Astrocyte (in vitro differentiated cells and primary cell): Measurements from ENCODE around the gene ATP10B. TPM values are rescaled to one million over a fixed set of nuclear protein-coding genes. Genes with fewer than 3 reads are reported as not detected.

ENCODE experiments used
- DNase-seq: peaks from one replicate; pipeline ENCODE4 v3.0.0-alpha.2; 2010; ENCODE audit warnings: low read depth
- FAIRE-seq: peaks from 2 replicates; lab custom pipeline; 2011; peaks lifted over from hg19 to GRCh38; lab: Jason Lieb, UNC
- H2AFZ ChIP-seq: 2 replicates; pipeline ENCODE4 v1.6.0; 2012; ENCODE audit warnings: low read depth, low read length, inconsistent platforms
- H3K27ac ChIP-seq: 2 replicates; pipeline ENCODE4 v1.5.1; 2011; ENCODE audit warnings: low read depth, low read length, inconsistent platforms
- H3K27me3 ChIP-seq: 2 replicates; pipeline ENCODE4 v1.6.0; 2011; ENCODE audit warnings: low read length, inconsistent platforms; ENCODE audit not compliant: insufficient read depth
- H3K36me3 ChIP-seq: 2 replicates; pipeline ENCODE4 v1.5.1; 2011; ENCODE audit warnings: low read length, inconsistent platforms; ENCODE audit not compliant: insufficient read depth
- H3K4me1 ChIP-seq: 2 replicates; pipeline ENCODE4 v1.5.1; 2011; ENCODE audit warnings: low read length, inconsistent platforms; ENCODE audit not compliant: insufficient read depth
- H3K4me2 ChIP-seq: 2 replicates; pipeline ENCODE4 v1.6.0; 2012; ENCODE audit warnings: low read length, inconsistent platforms
- H3K4me3 ChIP-seq: 2 replicates; pipeline ENCODE4 v1.5.1; 2011; ENCODE audit warnings: low read depth, mild to moderate bottlenecking, low read length, inconsistent platforms; ENCODE audit not compliant: insufficient read depth
- H3K79me2 ChIP-seq: 2 replicates; pipeline ENCODE4 v1.6.0; 2012; ENCODE audit warnings: mild to moderate bottlenecking, low read length, inconsistent platforms; ENCODE audit not compliant: insufficient read depth
- H3K9ac ChIP-seq: 2 replicates; pipeline ENCODE4 v1.6.0; 2012; ENCODE audit warnings: mild to moderate bottlenecking, low read length, inconsistent platforms
- H3K9me3 ChIP-seq: 2 replicates; pipeline ENCODE4 v1.5.1; 2012; ENCODE audit warnings: low read depth, mild to moderate bottlenecking, low read length, inconsistent platforms; ENCODE audit not compliant: insufficient read depth
- H4K20me1 ChIP-seq: 2 replicates; pipeline ENCODE4 v1.6.0; 2012; ENCODE audit warnings: low read length, inconsistent platforms; ENCODE audit not compliant: insufficient read depth
- H3K27ac Mint-ChIP-seq: one replicate; pipeline ENCODE4 v1.8.0; 2021; ENCODE audit warnings: mild to moderate bottlenecking, mixed read lengths; ENCODE audit not compliant: unreplicated experiment
- H3K27me3 Mint-ChIP-seq: one replicate; pipeline ENCODE4 v1.8.0; 2021; ENCODE audit warnings: low read depth, mixed read lengths; ENCODE audit not compliant: unreplicated experiment
- H3K36me3 Mint-ChIP-seq: one replicate; pipeline ENCODE4 v1.8.0; 2021; ENCODE audit warnings: low read depth, mixed read lengths; ENCODE audit not compliant: unreplicated experiment
- H3K4me1 Mint-ChIP-seq: one replicate; pipeline ENCODE4 v1.8.0; 2021; ENCODE audit warnings: low read depth, mixed read lengths; ENCODE audit not compliant: unreplicated experiment
- H3K4me3 Mint-ChIP-seq: one replicate; pipeline ENCODE4 v1.8.0; 2021; ENCODE audit warnings: mild to moderate bottlenecking, moderate library complexity, mixed read lengths; ENCODE audit not compliant: unreplicated experiment
- H3K9me3 Mint-ChIP-seq: one replicate; pipeline ENCODE4 v1.8.0; 2021; ENCODE audit warnings: mild to moderate bottlenecking, mixed read lengths; ENCODE audit not compliant: unreplicated experiment
- CTCF ChIP-seq: IDR thresholded peaks from 2 replicates; pipeline ENCODE4 v1.5.1; 2011; ENCODE audit warnings: low read depth, mild to moderate bottlenecking, inconsistent platforms, low read length, moderate library complexity; ENCODE audit not compliant: insufficient read depth
- EZH2 ChIP-seq: IDR thresholded peaks from 2 replicates; pipeline ENCODE4 v1.6.1; 2012; ENCODE audit warnings: mild to moderate bottlenecking, low read length, inconsistent platforms; ENCODE audit not compliant: insufficient read depth
- total RNA-seq: library from RNA; stranded (reverse); gene quantifications from 2 replicates; pipeline ENCODE4 v1.2.1, GENCODE V29; 2021

Gene ATP10B
- total RNA-seq, 1 donor from 2014 or later, result not detected

GRCh38 chr5:160665460-160665859 is 186.6 kb downstream of the ATP10B start:
- Histone ChIP-seq H3K36me3 (no peaks in the 10 kb centered on the region), H3K9me3 (no peaks in the 10 kb centered on the region), H3K9ac (no peak overlapping the region), H2AFZ (no peak overlapping the region), H3K79me2 (no peaks in the 10 kb centered on the region), H3K27me3 (no peaks in the 10 kb centered on the region), H3K27ac (no peak overlapping the region), H3K4me1 (no peaks in the 10 kb centered on the region), H3K4me3 (no peak overlapping the region), H4K20me1 (no peaks in the 10 kb centered on the region), H3K4me2 (no peak overlapping the region)
- H3K36me3 Mint-ChIP-seq, result no peaks in the 10 kb centered on the region
- no peak overlapping the region for H3K4me3 Mint-ChIP-seq
- no peaks in the 10 kb centered on the region for H3K27me3 Mint-ChIP-seq
- DNase-seq, result no peak
- H3K4me1 Mint-ChIP-seq, result no peaks in the 10 kb centered on the region
- no peak overlapping the region for H3K27ac Mint-ChIP-seq
- TF ChIP-seq EZH2 (no peak), CTCF (no peak)
- no peak for FAIRE-seq
- H3K9me3 Mint-ChIP-seq, result no peaks in the 10 kb centered on the region

GRCh38 chr5:160660132-160660531 is 191.9 kb downstream of the ATP10B start:
- no peak overlapping the region for H3K27ac ChIP-seq
- H3K79me2 ChIP-seq, result no peaks in the 10 kb centered on the region
- no peak overlapping the region for H3K27ac Mint-ChIP-seq
- H3K9me3 Mint-ChIP-seq, result no peaks in the 10 kb centered on the region
- no peaks in the 10 kb centered on the region for H3K36me3 ChIP-seq
- H3K4me2 ChIP-seq, result no peak overlapping the region
- no peaks in the 10 kb centered on the region for H3K9me3 ChIP-seq
- no peak overlapping the region for H3K4me3 Mint-ChIP-seq
- DNase-seq (no peak), FAIRE-seq (no peak)
- no peaks in the 10 kb centered on the region for H3K27me3 ChIP-seq
- no peak overlapping the region for H2AFZ ChIP-seq
- H3K4me3 ChIP-seq, result no peak overlapping the region
- no peaks in the 10 kb centered on the region for H3K4me1 ChIP-seq
- no peaks in the 10 kb centered on the region for H3K36me3 Mint-ChIP-seq
- no peaks in the 10 kb centered on the region for H4K20me1 ChIP-seq
- H3K4me1 Mint-ChIP-seq, result no peaks in the 10 kb centered on the region
- TF ChIP-seq EZH2 (no peak), CTCF (no peak)
- no peaks in the 10 kb centered on the region for H3K27me3 Mint-ChIP-seq
- no peak overlapping the region for H3K9ac ChIP-seq

- no peaks in the 10 kb centered on the region for H3K9me3 Mint-ChIP-seq
- no peak for FAIRE-seq
- no peak overlapping the region for H3K27ac Mint-ChIP-seq
Observed at GRCh38 chr5:160657622-160658458, 194.2 kb downstream of the ATP10B start.

More at GRCh38 chr5:160657622-160658458, 194.2 kb downstream of the ATP10B start:
- H3K36me3 ChIP-seq, result no peaks in the 10 kb centered on the region
- no peak overlapping the region for H3K4me3 ChIP-seq
- Mint-ChIP-seq H3K4me3 (no peak overlapping the region), H3K36me3 (no peaks in the 10 kb centered on the region), H3K27me3 (no peaks in the 10 kb centered on the region), H3K4me1 (no peaks in the 10 kb centered on the region)
- H4K20me1 ChIP-seq, result no peaks in the 10 kb centered on the region
- no peaks in the 10 kb centered on the region for H3K9me3 ChIP-seq
- no peak overlapping the region for H3K27ac ChIP-seq
- no peak for DNase-seq
- H2AFZ ChIP-seq, result no peak overlapping the region
- TF ChIP-seq EZH2, result no peak
- TF ChIP-seq CTCF, result no peak
- H3K79me2 ChIP-seq, result no peaks in the 10 kb centered on the region
- H3K4me2 ChIP-seq, result no peak overlapping the region
- H3K27me3 ChIP-seq, result no peaks in the 10 kb centered on the region
- H3K4me1 ChIP-seq, result no peaks in the 10 kb centered on the region
- H3K9ac ChIP-seq, result no peak overlapping the region
